Measurements from ENCODE around the gene EFNA1.
"Not testable (repeated sequence)": the region's sequence is repeated elsewhere in the genome, so short reads cannot be mapped to it uniquely, and the experiment has no call there.

The EFNA1 gene

GRCh38 chr1:155139895-155140629, 12.4 kb downstream of the EFNA1 start, which contains the start of gene DPM3:
Gene DPM3 (minus strand): TSS chr1:155140531. CDS start chr1:155140240, 291 bp downstream.
- peak; percentile 93 for FAIRE-seq
- TF ChIP-seq TAF1 (IDR thresholded peaks at IDR 0.05; ENCODE audit: low read depth, low read length) (0 out of 2 replicates have a peak, but pooled peaks have one; percentile 8), POLR2A (IDR thresholded peaks at IDR 0.05; ENCODE audit: low read depth, low read length) (no peak; the same call in 1 of the 2 replicates), PAX5 (IDR thresholded peaks at IDR 0.05; ENCODE audit: insufficient read depth, low read length, severe bottlenecking) (peak; percentile 72), POLR2AphosphoS5 (IDR thresholded peaks at IDR 0.05; ENCODE audit: low read depth, low read length) (peak; percentile 73; the same call in 1 of the 2 replicates), SPI1 (IDR thresholded peaks at IDR 0.05; ENCODE audit: low read depth, low read length) (no peak), POU2F2 (IDR thresholded peaks at IDR 0.05; ENCODE audit: low read depth, low read length) (peak; percentile 46; the same call in 1 of the 2 replicates)
- peak; percentile 87 for DNase-seq (ENCODE audit: insufficient read length, low spot score)

- FAIRE-seq (no peak), DNase-seq (ENCODE audit: insufficient read length, low spot score) (no peak)
- no peak for TF ChIP-seq POLR2AphosphoS5 (IDR thresholded peaks at IDR 0.05; ENCODE audit: low read depth, low read length)
- TF ChIP-seq POU2F2 (IDR thresholded peaks at IDR 0.05; ENCODE audit: low read depth, low read length) = no peak
- no peak for TF ChIP-seq PAX5 (IDR thresholded peaks at IDR 0.05; ENCODE audit: insufficient read depth, low read length, severe bottlenecking)
- TF ChIP-seq POLR2A (IDR thresholded peaks at IDR 0.05; ENCODE audit: low read depth, low read length) = no peak
Measured at GRCh38 chr1:155140630-155140953, 12.9 kb downstream of the EFNA1 start.

DNA sequence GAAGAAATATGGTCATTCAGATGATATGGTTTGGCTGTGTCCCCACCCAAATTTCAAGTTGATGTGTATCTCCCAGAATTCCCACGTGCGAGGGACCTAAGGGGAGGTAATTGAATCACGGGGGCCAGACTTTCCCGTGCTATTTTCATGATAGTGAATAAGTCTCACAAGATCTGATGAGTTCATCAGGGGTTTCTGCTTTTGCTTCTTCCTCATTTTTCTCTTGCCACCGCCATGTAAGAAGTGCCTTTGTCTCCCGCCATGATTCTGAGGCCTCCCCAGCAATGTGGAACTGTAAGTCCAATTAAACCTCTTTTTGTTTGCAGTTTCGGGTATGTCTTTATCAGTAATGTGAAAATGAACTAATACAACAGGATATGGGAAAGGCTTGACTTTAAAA, 14.1 kb downstream of the EFNA1 start:
- DNase-seq (ENCODE audit: insufficient read length, low spot score) (no peak), FAIRE-seq (no peak)
- no peak for TF ChIP-seq POLR2AphosphoS5 (IDR thresholded peaks at IDR 0.05; ENCODE audit: low read depth, low read length)
- TF ChIP-seq TAF1 (IDR thresholded peaks at IDR 0.05; ENCODE audit: low read depth, low read length) = no peak
- no peak for TF ChIP-seq PAX5 (IDR thresholded peaks at IDR 0.05; ENCODE audit: insufficient read depth, low read length, severe bottlenecking)
- no peak for TF ChIP-seq POU2F2 (IDR thresholded peaks at IDR 0.05; ENCODE audit: low read depth, low read length)
- no peak for TF ChIP-seq POLR2A (IDR thresholded peaks at IDR 0.05; ENCODE audit: low read depth, low read length)
- TF ChIP-seq SPI1 (IDR thresholded peaks at IDR 0.05; ENCODE audit: low read depth, low read length) = no peak

GRCh38 chr1:155145491-155145890, 17.8 kb downstream of the EFNA1 start:
- no peak for FAIRE-seq

DNA sequence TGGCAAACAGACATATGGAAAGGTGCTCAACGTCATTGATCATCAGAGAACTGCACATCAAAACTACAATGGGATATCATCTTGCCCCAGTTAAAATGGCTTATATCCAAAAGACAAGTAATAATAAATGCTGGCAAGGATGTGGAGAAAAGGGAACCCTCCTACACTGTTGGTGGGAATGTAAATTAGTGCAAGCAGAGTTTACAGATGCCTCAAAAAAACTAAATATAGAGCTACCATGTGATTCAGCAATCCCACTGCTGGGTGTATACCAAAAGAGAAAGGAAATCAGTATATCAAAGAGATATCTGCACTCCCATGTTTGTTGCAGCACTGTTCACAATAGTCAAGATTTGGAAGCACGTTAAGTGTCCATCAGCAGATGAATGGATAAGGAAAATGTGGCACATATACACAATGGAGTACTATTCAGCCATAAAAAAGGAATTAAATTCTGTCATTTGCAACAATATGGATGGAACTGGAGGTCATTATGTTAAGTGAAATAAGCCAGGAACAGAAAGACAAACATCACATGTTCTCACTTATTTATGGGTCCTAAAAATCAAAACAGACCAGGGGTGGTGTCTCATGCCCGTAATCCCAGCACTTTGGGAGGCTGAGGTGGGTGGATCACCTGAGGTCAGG, 28.4 kb downstream of the EFNA1 start:
- not testable (repeated sequence) for DNase-seq (ENCODE audit: insufficient read length, low spot score); FAIRE-seq

More at GRCh38 chr1:155145491-155145890, 17.8 kb downstream of the EFNA1 start:
- TF ChIP-seq TAF1 (IDR thresholded peaks at IDR 0.05; ENCODE audit: low read depth, low read length) = no peak
- TF ChIP-seq POLR2A (IDR thresholded peaks at IDR 0.05; ENCODE audit: low read depth, low read length) = no peak
- no peak for TF ChIP-seq SPI1 (IDR thresholded peaks at IDR 0.05; ENCODE audit: low read depth, low read length)
- no peak for DNase-seq (ENCODE audit: insufficient read length, low spot score)

- TF ChIP-seq POLR2AphosphoS5 (IDR thresholded peaks at IDR 0.05; ENCODE audit: low read depth, low read length) (no peak), SPI1 (IDR thresholded peaks at IDR 0.05; ENCODE audit: low read depth, low read length) (no peak), POLR2A (IDR thresholded peaks at IDR 0.05; ENCODE audit: low read depth, low read length) (no peak), TAF1 (IDR thresholded peaks at IDR 0.05; ENCODE audit: low read depth, low read length) (no peak), POU2F2 (IDR thresholded peaks at IDR 0.05; ENCODE audit: low read depth, low read length) (no peak), PAX5 (IDR thresholded peaks at IDR 0.05; ENCODE audit: insufficient read depth, low read length, severe bottlenecking) (no peak)
- no peak for DNase-seq (ENCODE audit: insufficient read length, low spot score)
- FAIRE-seq = no peak
Measured at GRCh38 chr1:155158991-155159390, 31.3 kb downstream of the EFNA1 start.

GRCh38 chr1:155160128-155160527, 32.5 kb downstream of the EFNA1 start:
- no peak for FAIRE-seq
- no peak for DNase-seq (ENCODE audit: insufficient read length, low spot score)
- no peak for TF ChIP-seq TAF1 (IDR thresholded peaks at IDR 0.05; ENCODE audit: low read depth, low read length)
- TF ChIP-seq POLR2AphosphoS5 (IDR thresholded peaks at IDR 0.05; ENCODE audit: low read depth, low read length) = no peak

- not testable (repeated sequence) for FAIRE-seq; DNase-seq (ENCODE audit: insufficient read length, low spot score)
Measured at GRCh38 chr1:155162631-155163030, 35.0 kb downstream of the EFNA1 start.

- not testable (repeated sequence) for DNase-seq (ENCODE audit: insufficient read length, low spot score); FAIRE-seq
Measured at GRCh38 chr1:155163785-155164184, 36.1 kb downstream of the EFNA1 start.

- DNase-seq (ENCODE audit: insufficient read length, low spot score); FAIRE-seq: not testable (repeated sequence)
Measured at GRCh38 chr1:155164625-155165024, 36.9 kb downstream of the EFNA1 start.

DNA sequence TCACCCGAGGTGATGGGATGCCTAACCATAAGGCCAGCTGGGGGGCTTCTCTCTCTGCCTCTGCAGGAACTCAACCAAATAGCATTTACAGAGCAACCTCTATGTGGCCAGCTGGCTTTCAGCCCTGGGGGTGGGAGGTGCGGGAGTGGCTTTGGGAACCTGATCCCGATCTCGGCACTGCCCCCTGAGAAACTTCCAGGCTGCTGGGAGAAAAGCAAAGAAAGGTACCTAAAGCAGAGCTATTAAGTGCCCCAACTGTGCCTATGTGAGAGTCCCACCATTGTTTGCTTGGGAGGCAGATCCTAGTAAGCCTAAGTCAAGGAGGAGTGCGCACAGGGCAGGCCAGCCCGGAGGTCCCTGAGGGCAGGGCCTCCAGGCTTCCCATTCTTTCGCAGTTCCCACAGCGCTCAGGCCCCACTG, 38.4 kb downstream of the EFNA1 start:
- FAIRE-seq = no peak
- TF ChIP-seq POU2F2 (IDR thresholded peaks at IDR 0.05; ENCODE audit: low read depth, low read length) (no peak), TAF1 (IDR thresholded peaks at IDR 0.05; ENCODE audit: low read depth, low read length) (no peak), SPI1 (IDR thresholded peaks at IDR 0.05; ENCODE audit: low read depth, low read length) (no peak)
- DNase-seq (ENCODE audit: insufficient read length, low spot score) = no peak
